HL-60 (cell line): ENCODE results near the gene TMEM236.

Source experiments
- POLR2AphosphoS5 ChIP-seq: IDR thresholded peaks from 2 replicates; pipeline ENCODE4 v1.6.1; 2012; ENCODE audit warnings: low read depth
- TF ChIP-seq, protein P1 (sequence below): IDR thresholded peaks from one replicate; pipeline ENCODE4 v1.5.1; 2011; ENCODE audit warnings: low read length, control low read depth, inconsistent platforms; ENCODE audit not compliant: insufficient read depth

DNA sequence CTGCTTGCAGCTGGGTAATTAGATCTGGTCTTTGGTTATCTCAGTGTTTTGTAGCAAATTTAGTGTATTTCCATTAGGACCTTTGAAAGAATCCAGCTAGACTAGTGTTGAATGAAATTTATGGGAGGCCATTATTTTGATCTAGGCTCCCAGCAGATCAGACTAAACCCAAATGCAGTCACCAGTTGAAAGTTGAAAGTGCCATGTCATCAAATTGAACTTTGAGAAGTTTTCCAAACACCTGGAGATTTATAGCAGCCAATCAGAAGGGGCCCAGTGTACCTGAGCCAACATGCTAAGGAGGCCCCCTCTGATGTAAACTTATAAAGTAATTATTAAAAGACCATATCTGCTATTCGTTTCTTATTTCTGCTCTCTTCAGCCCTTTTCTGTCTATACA lies 11.3 kb upstream of the TMEM236 start:
- no peak for TF ChIP-seq POLR2AphosphoS5
- TF ChIP-seq, protein P1, sequence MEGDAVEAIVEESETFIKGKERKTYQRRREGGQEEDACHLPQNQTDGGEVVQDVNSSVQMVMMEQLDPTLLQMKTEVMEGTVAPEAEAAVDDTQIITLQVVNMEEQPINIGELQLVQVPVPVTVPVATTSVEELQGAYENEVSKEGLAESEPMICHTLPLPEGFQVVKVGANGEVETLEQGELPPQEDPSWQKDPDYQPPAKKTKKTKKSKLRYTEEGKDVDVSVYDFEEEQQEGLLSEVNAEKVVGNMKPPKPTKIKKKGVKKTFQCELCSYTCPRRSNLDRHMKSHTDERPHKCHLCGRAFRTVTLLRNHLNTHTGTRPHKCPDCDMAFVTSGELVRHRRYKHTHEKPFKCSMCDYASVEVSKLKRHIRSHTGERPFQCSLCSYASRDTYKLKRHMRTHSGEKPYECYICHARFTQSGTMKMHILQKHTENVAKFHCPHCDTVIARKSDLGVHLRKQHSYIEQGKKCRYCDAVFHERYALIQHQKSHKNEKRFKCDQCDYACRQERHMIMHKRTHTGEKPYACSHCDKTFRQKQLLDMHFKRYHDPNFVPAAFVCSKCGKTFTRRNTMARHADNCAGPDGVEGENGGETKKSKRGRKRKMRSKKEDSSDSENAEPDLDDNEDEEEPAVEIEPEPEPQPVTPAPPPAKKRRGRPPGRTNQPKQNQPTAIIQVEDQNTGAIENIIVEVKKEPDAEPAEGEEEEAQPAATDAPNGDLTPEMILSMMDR = no peak
